A673 (cell line): ENCODE measurements around the gene CCDC97. TPM values are rescaled to one million over a fixed set of nuclear protein-coding genes. Genes with fewer than 3 reads are reported as not detected.
"Not testable (repeated sequence)": the region's sequence is repeated elsewhere in the genome, so short reads cannot be mapped to it uniquely, and the experiment has no call there.

Experiments used
- BruUV-seq: library from RNA; stranded (reverse); fragments of 400-500 nt; replicated peaks from 2 replicates; lab custom pipeline; 2021; lab: Mats Ljungman, UMichigan
- CTCF ChIA-PET: fragments of 300-600 bp; sonication (Branson Sonifier 250); formaldehyde crosslinking; loops from one replicate; lab custom pipeline; 2022; ENCODE audit warnings: antibody characterized with exemption; lab: Charles Lee
- POLR2A ChIA-PET: fragments of 300-600 bp; sonication (Branson Sonifier 250); formaldehyde crosslinking; loops from one replicate; lab custom pipeline; 2022; ENCODE audit warnings: antibody characterized with exemption; ENCODE audit not compliant: low non-redundant PET; lab: Charles Lee
- DNase-seq: peaks from one replicate; pipeline ENCODE4 v3.0.0-alpha.2; 2015; ENCODE audit warnings: low spot score
- H3K27ac ChIP-seq: fragments of 200-600 bp; sonication (generic); 2 replicates; pipeline ENCODE4 v1.5.1; 2016; ENCODE audit warnings: mixed run types, low read depth, mild to moderate bottlenecking, mixed read lengths, antibody characterized with exemption, low read length; ENCODE audit not compliant: poor library complexity, severe bottlenecking
- H3K27me3 ChIP-seq: fragments of 200-600 bp; sonication (generic); replicated peaks from 2 replicates; pipeline ENCODE4 v1.6.1; 2017; ENCODE audit warnings: mixed run types, low read depth, mild to moderate bottlenecking, mixed read lengths, antibody characterized with exemption, low read length; ENCODE audit not compliant: insufficient read depth, poor library complexity
- H3K36me3 ChIP-seq: fragments of 200-600 bp; sonication (generic); 2 replicates; pipeline ENCODE4 v1.6.1; 2016; ENCODE audit warnings: mixed run types, mild to moderate bottlenecking, mixed read lengths, antibody characterized with exemption, low read length; ENCODE audit not compliant: insufficient read depth, poor library complexity, severe bottlenecking
- H3K4me1 ChIP-seq: fragments of 200-600 bp; sonication (generic); 2 replicates; pipeline ENCODE4 v1.6.1; 2017; ENCODE audit warnings: mixed run types, mild to moderate bottlenecking, mixed read lengths, antibody characterized with exemption, low read length; ENCODE audit not compliant: insufficient read depth, poor library complexity, severe bottlenecking
- H3K4me3 ChIP-seq: fragments of 200-600 bp; sonication (generic); 2 replicates; pipeline ENCODE4 v1.5.1; 2016; ENCODE audit warnings: low read depth, mixed run types, mild to moderate bottlenecking, mixed read lengths, low read length; ENCODE audit not compliant: poor library complexity, severe bottlenecking
- H3K9me3 ChIP-seq: fragments of 200-600 bp; sonication (generic); 2 replicates; pipeline ENCODE4 v1.6.1; 2016; ENCODE audit warnings: mixed run types, low read depth, mild to moderate bottlenecking, mixed read lengths, antibody characterized with exemption, low read length; ENCODE audit not compliant: poor library complexity, severe bottlenecking
- EZH2 ChIP-seq: fragments of 200-600 bp; sonication (generic); IDR thresholded peaks from 2 replicates; pipeline ENCODE4 v1.6.1; 2017; ENCODE audit warnings: borderline replicate concordance, low read depth, mild to moderate bottlenecking, mixed read lengths, antibody characterized with exemption, low read length; ENCODE audit not compliant: poor library complexity, severe bottlenecking
- intact Hi-C: fragments of 100-400 bp; cut with micrococcal nuclease; formaldehyde crosslinking; loops from one replicate; pipeline ENCODE4 v1.10.0; 2022; ENCODE audit not compliant: unreplicated experiment
- total RNA-seq: library from RNA; stranded (reverse); gene quantifications from 2 replicates; pipeline ENCODE4 v1.2.3, GENCODE V29; 2021
- TF ChIP-seq, protein P1 (sequence below): fragments of 300-800, 200-600 bp; sonication (generic); conservative IDR thresholded peaks from 2 replicates; pipeline ENCODE4 v1.5.1; 2017; ENCODE audit warnings: low read depth, mild to moderate bottlenecking, antibody characterized with exemption, low read length, moderate library complexity, mixed read lengths

Gene CCDC97
- total RNA-seq, 1 experiment from 2014 or later: 40.8 TPM

DNA sequence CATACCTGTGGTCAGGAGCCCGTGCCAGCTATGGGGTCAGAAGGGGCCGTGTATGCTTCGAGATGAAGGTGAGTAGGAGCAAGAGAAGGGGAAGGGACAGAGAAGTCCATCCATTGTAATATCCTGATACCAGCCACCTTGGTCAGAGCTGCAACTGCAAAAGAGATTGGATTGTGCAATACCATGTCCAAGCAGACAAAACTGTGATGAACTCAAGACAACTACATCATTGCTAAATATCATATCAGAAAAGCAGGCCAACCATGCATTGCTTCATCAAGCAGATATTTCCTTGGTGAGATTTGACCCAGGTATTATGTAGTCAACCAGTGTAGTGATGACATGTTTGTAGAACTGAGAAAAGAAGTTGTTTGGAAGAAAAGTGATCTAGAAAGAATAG, 33.7 kb upstream of the CCDC97 start:
- H3K27me3 ChIP-seq: no peaks in the 10 kb centered on the region
- H3K27ac ChIP-seq: no peak overlapping the region
- ChIA-PET POLR2A (no interaction called here), CTCF (no interaction called here)
- no peaks in the 10 kb centered on the region for H3K9me3 ChIP-seq
- peaks cover 100% of the 10 kb centered on the region for H3K36me3 ChIP-seq
- intact Hi-C loops: no loop called here
- BruUV-seq: no TSS peak
- no peak overlapping the region for H3K4me3 ChIP-seq
- TF ChIP-seq, protein P1, sequence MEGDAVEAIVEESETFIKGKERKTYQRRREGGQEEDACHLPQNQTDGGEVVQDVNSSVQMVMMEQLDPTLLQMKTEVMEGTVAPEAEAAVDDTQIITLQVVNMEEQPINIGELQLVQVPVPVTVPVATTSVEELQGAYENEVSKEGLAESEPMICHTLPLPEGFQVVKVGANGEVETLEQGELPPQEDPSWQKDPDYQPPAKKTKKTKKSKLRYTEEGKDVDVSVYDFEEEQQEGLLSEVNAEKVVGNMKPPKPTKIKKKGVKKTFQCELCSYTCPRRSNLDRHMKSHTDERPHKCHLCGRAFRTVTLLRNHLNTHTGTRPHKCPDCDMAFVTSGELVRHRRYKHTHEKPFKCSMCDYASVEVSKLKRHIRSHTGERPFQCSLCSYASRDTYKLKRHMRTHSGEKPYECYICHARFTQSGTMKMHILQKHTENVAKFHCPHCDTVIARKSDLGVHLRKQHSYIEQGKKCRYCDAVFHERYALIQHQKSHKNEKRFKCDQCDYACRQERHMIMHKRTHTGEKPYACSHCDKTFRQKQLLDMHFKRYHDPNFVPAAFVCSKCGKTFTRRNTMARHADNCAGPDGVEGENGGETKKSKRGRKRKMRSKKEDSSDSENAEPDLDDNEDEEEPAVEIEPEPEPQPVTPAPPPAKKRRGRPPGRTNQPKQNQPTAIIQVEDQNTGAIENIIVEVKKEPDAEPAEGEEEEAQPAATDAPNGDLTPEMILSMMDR: no peak
- TF ChIP-seq EZH2: no peak
- no peaks in the 10 kb centered on the region for H3K4me1 ChIP-seq
- no peak for DNase-seq

DNA sequence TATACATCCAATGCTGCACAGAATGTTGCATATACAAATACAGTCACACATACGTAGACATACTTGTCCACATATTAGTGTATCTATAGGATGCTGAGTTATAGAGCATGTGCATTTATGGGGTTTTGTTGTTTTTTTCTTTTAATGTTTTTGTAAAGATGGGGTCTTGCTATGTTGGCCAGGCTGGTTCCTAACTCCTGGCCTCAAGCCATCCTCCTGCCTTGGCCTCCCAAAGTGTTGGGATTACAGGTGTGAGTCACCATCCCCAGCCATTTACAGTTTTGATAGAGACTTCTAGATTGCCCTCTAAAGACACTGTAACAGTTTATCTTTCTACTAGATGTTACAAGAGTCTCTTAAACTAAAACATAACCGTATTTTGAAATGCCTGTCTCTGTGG, 31.5 kb upstream of the CCDC97 start:
- POLR2A ChIA-PET: no interaction called here
- intact Hi-C loops: no loop called here
- no peak overlapping the region for H3K27ac ChIP-seq
- peaks cover 99% of the 10 kb centered on the region for H3K36me3 ChIP-seq
- CTCF ChIA-PET: no interaction called here
- H3K9me3 ChIP-seq: no peaks in the 10 kb centered on the region
- TF ChIP-seq, protein P1: no peak
- BruUV-seq: no TSS peak
- no peaks in the 10 kb centered on the region for H3K4me1 ChIP-seq
- no peak overlapping the region for H3K4me3 ChIP-seq
- H3K27me3 ChIP-seq: no peaks in the 10 kb centered on the region
- no peak for DNase-seq

- no peak for TF ChIP-seq EZH2
- POLR2A ChIA-PET: no interaction called here
Measured at GRCh38 chr19:41288673-41289530, 21.1 kb upstream of the CCDC97 start.

GRCh38 chr19:41289814-41290213, 20.2 kb upstream of the CCDC97 start:
- POLR2A ChIA-PET: interaction anchor here (0.6 kb wide), 1 partner anchor 535 kb away, joined by 9 read pairs; no protein-coding TSS in a partner anchor
- CTCF ChIA-PET, BruUV-seq: not testable (repeated sequence)

More at GRCh38 chr19:41288673-41289530, 21.1 kb upstream of the CCDC97 start:
- no peak overlapping the region for H3K27ac ChIP-seq
- H3K4me1 ChIP-seq: no peaks in the 10 kb centered on the region
- H3K27me3 ChIP-seq: no peaks in the 10 kb centered on the region
- intact Hi-C loops: no loop called here
- BruUV-seq: no TSS peak
- CTCF ChIA-PET: no interaction called here
- H3K4me3 ChIP-seq: no peak overlapping the region
- H3K36me3 ChIP-seq: peaks cover 94% of the 10 kb centered on the region
- H3K9me3 ChIP-seq: no peaks in the 10 kb centered on the region
- DNase-seq: no peak

More at GRCh38 chr19:41289814-41290213, 20.2 kb upstream of the CCDC97 start:
- H3K27me3 ChIP-seq, intact Hi-C loops, DNase-seq, H3K27ac ChIP-seq, H3K4me3 ChIP-seq, H3K9me3 ChIP-seq, H3K4me1 ChIP-seq: not testable (repeated sequence)
- peaks cover 94% of the 10 kb centered on the region for H3K36me3 ChIP-seq
